ENCODE data around the gene TMEM218.
A peak's percentile ranks its signal among the peaks of the same experiment; 100 is the strongest.
"Not testable (repeated sequence)": the region's sequence is repeated elsewhere in the genome, so short reads cannot be mapped to it uniquely, and the experiment has no call there.

Gene TMEM218

DNA sequence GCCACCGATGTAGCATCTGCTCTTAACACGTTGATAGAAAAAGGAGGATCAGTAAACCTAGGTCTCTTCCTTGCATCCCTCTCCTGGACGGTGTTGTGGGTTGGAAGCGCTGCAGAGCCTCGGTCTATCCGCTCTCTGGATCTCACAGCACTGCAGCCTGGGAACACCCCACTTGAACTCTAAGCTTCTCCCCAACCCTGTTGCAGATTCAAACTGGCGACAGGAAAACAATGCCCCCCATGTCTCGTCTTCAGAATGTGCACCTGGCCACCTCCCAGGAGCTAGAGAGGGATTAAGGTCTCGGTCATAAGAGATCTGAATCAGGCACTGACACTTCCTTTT is 454 bp downstream of the TMEM218 start:
- peaks cover 25% of the 10 kb centered on the region for H3K4me1 Mint-ChIP-seq
- H3K27ac Mint-ChIP-seq = peak overlapping the region; percentile 91
- peaks cover 15% of the 10 kb centered on the region for H3K9me3 Mint-ChIP-seq
- no peaks in the 10 kb centered on the region for H3K27me3 Mint-ChIP-seq
- DNase-seq = peak; percentile 18
- no peak for ATAC-seq
- H3K36me3 Mint-ChIP-seq (ENCODE audit: low read depth) = peaks cover 8% of the 10 kb centered on the region
- peak overlapping the region; percentile 91 for H3K4me3 Mint-ChIP-seq

DNA sequence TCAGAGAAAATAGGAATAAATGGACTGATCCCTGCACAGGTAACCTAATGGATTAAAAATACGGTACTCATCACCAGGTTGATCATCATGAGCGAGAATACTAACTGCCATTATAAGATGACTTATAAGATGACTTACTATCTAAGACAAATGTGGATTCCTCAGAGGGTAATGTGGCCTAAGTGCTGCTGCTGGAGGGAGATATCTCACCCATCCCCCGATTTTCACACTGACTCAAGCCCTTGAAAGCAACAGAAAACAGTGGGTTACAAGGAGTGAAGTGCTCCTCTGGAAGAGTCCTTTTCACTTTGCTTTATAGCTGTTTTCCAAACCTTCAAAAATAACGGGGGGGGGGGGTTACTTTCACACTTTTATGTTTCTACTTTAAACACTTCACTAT is 920 bp downstream of the TMEM218 start:
- ATAC-seq = no peak

DNA sequence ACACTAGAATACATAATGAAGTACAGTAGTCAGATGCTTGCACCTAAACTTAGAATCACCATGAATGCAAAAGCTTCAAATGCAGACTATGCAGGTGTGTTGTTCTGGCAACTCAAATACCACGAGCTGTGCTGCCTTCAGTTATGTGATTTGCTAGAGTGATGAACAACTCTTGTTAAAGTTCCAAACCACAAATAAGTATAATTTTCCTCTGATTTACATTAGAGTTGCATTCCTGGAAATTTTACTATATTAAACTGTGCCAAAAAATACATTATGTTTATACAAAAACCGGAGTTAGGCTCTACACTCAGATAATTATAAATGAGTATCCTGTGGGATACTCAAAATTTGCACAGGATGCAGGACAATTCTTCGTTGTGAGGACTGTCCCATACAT is 3.0 kb downstream of the TMEM218 start:
- Mint-ChIP-seq H3K36me3 (ENCODE audit: low read depth) (peaks cover 8% of the 10 kb centered on the region), H3K27ac (no peak overlapping the region), H3K4me3 (no peak overlapping the region), H3K27me3 (no peaks in the 10 kb centered on the region), H3K4me1 (peaks cover 30% of the 10 kb centered on the region), H3K9me3 (peaks cover 15% of the 10 kb centered on the region)
- DNase-seq (no peak), ATAC-seq (no peak)

More for the DNA sequence above, 920 bp downstream of the TMEM218 start:
- Mint-ChIP-seq H3K36me3 (ENCODE audit: low read depth) (peaks cover 8% of the 10 kb centered on the region), H3K27ac (peak overlapping the region; percentile 91), H3K9me3 (peaks cover 15% of the 10 kb centered on the region), H3K27me3 (no peaks in the 10 kb centered on the region), H3K4me3 (peak overlapping the region; percentile 91), H3K4me1 (peaks cover 29% of the 10 kb centered on the region)
- peak; percentile 14 for DNase-seq

DNA sequence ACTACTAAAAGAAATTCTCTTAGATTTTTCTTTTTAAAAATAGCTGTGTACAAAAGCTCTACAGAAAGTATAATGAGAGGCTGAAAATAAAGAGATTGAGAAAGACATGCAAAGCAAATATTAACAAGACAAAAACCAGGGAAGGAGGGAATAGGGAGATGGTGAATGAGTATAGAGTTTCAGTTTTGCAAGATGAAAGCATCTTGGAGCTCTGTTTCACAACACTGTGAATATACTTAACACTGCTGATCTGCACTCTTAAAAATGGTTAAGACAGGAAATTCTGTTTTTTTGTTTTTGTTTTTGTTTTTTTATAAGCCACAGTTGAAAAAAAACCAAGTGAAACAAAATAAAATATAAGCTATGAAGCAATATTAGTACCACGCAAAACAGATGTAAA is 5.5 kb downstream of the TMEM218 start:
- Mint-ChIP-seq H3K4me1 (peaks cover 16% of the 10 kb centered on the region), H3K27me3 (no peaks in the 10 kb centered on the region), H3K27ac (no peak overlapping the region), H3K9me3 (no peaks in the 10 kb centered on the region), H3K4me3 (no peak overlapping the region), H3K36me3 (ENCODE audit: low read depth) (no peaks in the 10 kb centered on the region)
- no peak for ATAC-seq
- no peak for DNase-seq

DNA sequence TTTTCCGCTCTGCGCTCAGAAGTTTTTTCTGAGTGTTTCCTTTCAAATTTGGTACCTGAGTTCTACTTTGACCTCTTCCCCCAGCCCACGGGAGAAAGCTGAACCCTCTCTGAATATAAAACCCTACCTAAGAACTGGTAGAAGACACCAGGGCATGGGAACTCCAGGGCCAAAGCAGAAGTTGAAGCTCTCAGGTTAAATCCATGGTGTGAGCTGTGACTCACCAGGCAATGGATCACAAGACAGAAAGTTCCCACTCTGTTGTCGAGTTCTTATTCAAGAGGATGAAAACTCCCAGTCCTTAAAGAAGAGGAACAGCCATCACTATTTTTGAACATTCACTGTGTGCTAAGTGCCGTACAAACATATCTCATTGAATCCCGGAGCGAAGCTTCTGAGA is 8.9 kb downstream of the TMEM218 start:
- no peak overlapping the region for H3K27ac Mint-ChIP-seq

DNA sequence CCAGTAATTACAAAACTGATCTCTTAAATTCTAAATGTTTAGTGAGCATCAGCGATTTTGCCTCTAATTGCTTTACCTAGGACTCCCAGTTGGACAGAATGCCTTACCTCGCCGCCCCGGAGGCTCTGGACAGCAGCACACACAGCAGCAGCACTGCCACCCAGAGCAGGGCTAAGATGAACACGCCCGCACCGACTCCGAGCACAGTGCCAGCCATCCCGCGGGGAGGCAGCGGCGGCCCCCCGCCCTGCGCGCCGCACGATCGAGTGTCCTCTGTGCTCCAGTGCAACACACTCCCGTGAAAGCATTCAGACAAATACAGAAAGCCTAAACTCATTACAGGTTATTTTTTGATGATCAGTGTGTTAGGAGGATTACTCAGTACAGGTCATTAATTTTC is 9.4 kb downstream of the TMEM218 start:
- ATAC-seq (no peak), DNase-seq (no peak)
- H3K27ac Mint-ChIP-seq = no peak overlapping the region
- H3K36me3 Mint-ChIP-seq (ENCODE audit: low read depth) = peaks cover 15% of the 10 kb centered on the region
- H3K9me3 Mint-ChIP-seq = no peaks in the 10 kb centered on the region
- H3K4me3 Mint-ChIP-seq = no peak overlapping the region
- no peaks in the 10 kb centered on the region for H3K27me3 Mint-ChIP-seq
- peaks cover 8% of the 10 kb centered on the region for H3K4me1 Mint-ChIP-seq

More for the DNA sequence above, 8.9 kb downstream of the TMEM218 start:
- Mint-ChIP-seq H3K4me1 (peaks cover 8% of the 10 kb centered on the region), H3K9me3 (no peaks in the 10 kb centered on the region), H3K27me3 (no peaks in the 10 kb centered on the region), H3K4me3 (no peak overlapping the region), H3K36me3 (ENCODE audit: low read depth) (peaks cover 15% of the 10 kb centered on the region)
- no peak for DNase-seq
- ATAC-seq = no peak

DNA sequence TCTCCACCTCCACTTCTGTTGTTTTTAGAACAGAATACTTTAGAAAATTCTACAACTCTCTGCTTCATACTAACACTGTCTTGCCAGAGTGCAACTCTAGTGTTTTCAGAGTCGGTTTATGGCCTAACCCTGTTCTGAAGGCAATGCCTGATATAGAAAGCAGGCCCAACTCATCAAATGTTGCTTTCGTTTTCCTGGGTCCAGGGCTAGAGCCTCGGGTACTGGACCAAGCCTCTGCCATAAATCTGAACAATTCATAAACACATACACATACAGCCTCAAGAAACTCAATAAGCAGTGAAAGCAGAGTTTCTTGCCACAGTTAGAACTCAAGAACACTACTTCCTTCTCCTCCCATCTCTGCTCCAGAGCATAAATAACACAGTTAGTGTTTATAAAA is 9.8 kb downstream of the TMEM218 start:
- Mint-ChIP-seq H3K9me3 (no peaks in the 10 kb centered on the region), H3K4me1 (peaks cover 8% of the 10 kb centered on the region), H3K4me3 (no peak overlapping the region), H3K36me3 (ENCODE audit: low read depth) (peaks cover 15% of the 10 kb centered on the region), H3K27ac (no peak overlapping the region), H3K27me3 (no peaks in the 10 kb centered on the region)
- ATAC-seq (no peak), DNase-seq (no peak)

DNA sequence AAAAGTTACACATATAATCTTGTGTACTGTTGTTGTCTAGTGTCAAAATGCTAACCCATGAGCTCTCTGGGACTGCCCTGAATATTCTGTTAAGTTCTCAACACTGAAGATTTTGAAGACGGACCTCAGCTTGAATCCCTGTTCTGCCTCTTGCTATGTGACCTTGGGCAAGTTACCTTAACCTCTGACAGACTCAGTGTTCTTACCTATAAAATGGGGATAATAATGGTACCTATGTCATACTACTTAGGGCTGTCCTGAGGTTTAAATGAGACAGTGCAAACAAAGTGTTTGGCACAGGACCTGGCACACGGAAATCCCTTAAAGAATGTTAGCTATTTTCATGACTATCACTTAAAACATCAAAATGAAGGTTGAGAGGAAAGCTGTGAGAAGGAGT is 11.3 kb downstream of the TMEM218 start:
- DNase-seq (no peak), ATAC-seq (no peak)
- Mint-ChIP-seq H3K4me1 (no peaks in the 10 kb centered on the region), H3K27ac (no peak overlapping the region), H3K4me3 (no peak overlapping the region), H3K36me3 (ENCODE audit: low read depth) (peaks cover 15% of the 10 kb centered on the region), H3K9me3 (no peaks in the 10 kb centered on the region), H3K27me3 (no peaks in the 10 kb centered on the region)

DNA sequence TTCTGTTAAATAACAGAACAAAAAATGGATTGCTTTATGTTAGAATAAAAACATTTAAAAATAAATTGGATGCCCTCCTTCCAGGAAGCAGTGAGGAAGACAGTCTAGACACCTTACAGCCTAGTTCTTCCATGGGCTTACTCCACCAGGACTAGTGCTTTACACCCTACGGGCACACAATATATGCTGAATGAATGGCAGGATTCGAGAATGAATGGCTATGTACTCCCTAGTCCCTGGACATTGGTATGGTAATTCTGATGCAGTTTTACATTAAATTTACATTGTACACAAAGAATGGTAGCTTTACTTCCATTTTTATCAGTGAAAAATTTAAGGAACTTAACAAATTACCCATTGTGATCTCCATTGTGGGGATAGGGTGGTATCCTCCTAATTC is 16.7 kb downstream of the TMEM218 start:
- no peak overlapping the region for H3K4me3 Mint-ChIP-seq
- no peaks in the 10 kb centered on the region for H3K27me3 Mint-ChIP-seq
- H3K4me1 Mint-ChIP-seq = no peaks in the 10 kb centered on the region
- H3K9me3 Mint-ChIP-seq = no peaks in the 10 kb centered on the region
- H3K27ac Mint-ChIP-seq = no peak overlapping the region
- DNase-seq (no peak), ATAC-seq (no peak)
- H3K36me3 Mint-ChIP-seq (ENCODE audit: low read depth) = peaks cover 5% of the 10 kb centered on the region

DNA sequence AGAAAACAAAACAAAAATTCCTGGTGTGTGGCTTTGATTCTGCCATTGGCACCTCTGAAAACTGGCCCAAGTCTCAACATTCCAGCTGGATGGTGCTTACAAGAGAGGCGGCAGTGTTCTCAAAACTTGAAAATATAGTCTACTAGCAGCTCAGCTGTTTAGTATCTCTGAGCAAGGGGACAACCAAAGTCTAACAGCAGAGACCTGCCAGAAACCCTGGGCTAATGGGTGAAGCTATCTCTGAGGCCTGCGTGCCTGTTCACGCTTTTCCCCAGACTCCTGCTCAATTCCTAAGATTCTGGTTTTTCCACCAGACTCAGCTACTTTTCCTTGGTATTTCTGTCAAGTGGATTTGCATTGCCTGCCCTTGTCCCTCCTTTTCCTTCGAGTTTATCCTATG is 17.9 kb downstream of the TMEM218 start:
- ATAC-seq = no peak
- no peaks in the 10 kb centered on the region for H3K4me1 Mint-ChIP-seq
- H3K27me3 Mint-ChIP-seq = no peaks in the 10 kb centered on the region
- no peak overlapping the region for H3K27ac Mint-ChIP-seq
- DNase-seq = no peak
- no peaks in the 10 kb centered on the region for H3K36me3 Mint-ChIP-seq (ENCODE audit: low read depth)
- H3K4me3 Mint-ChIP-seq = no peak overlapping the region
- H3K9me3 Mint-ChIP-seq = no peaks in the 10 kb centered on the region

DNA sequence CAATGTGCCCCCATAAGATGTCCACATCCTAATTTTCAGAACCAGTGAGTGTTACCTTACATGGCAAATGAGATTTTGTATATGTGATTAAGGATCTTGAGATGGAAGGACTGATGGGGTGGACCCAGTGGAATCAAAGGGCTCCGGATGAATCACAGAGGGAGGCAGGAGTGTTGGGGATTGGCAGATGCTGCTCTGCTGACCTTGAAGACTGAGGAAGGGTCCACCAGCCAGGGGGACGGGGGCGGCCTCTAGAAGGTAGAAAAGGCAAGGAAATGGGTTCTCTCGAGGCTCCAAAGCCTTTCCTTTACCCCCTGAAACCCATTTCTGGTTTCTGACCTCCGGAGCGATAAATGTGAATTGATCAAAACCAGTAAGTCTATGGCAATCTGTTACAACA is 18.8 kb downstream of the TMEM218 start:
- no peak for DNase-seq
- Mint-ChIP-seq H3K27me3 (no peaks in the 10 kb centered on the region), H3K27ac (no peak overlapping the region), H3K4me1 (no peaks in the 10 kb centered on the region), H3K4me3 (no peak overlapping the region), H3K36me3 (ENCODE audit: low read depth) (no peaks in the 10 kb centered on the region), H3K9me3 (no peaks in the 10 kb centered on the region)
- ATAC-seq = no peak

DNA sequence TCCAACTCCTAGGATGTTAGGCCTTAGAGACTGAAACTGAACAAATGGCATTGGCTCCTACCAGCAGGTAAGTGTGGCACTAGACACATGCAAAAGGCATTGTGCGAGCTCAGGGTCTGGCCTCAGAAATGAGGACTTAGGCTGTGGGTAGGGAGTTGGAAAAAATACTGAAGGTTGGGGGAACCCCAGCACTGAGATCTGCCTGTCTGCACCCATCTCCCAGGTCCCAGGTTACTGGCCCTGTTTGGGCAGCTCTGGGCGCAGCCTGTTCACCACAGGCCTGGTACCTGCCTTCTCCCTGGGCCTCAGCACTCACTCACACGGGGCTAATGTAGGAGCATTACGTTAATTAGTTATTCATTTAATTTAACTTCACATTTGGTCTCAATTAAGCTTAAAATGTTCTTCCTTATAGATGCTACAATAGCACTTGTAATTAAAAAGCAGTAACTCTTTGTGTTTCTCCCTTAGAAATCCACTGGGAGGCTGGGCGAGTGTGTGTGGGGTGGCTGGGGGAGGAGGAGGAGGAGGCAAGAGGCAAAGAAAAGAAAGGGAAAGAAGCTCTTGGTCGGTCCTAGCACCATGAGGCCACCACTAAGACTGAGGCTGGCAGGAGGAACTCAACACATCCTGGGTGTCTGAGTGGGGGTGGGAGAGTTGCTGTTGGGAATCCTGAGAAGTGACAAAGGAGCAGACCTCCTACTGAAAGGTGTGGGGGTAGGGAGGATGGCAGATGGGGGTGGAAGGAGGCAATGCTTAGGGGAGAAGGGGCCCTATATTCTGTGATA is 19.4 kb downstream of the TMEM218 start:
- ATAC-seq (no peak), DNase-seq (no peak)
- Mint-ChIP-seq H3K9me3 (no peaks in the 10 kb centered on the region), H3K27ac (no peak overlapping the region), H3K36me3 (ENCODE audit: low read depth) (no peaks in the 10 kb centered on the region), H3K4me3 (no peak overlapping the region), H3K4me1 (no peaks in the 10 kb centered on the region), H3K27me3 (no peaks in the 10 kb centered on the region)

DNA sequence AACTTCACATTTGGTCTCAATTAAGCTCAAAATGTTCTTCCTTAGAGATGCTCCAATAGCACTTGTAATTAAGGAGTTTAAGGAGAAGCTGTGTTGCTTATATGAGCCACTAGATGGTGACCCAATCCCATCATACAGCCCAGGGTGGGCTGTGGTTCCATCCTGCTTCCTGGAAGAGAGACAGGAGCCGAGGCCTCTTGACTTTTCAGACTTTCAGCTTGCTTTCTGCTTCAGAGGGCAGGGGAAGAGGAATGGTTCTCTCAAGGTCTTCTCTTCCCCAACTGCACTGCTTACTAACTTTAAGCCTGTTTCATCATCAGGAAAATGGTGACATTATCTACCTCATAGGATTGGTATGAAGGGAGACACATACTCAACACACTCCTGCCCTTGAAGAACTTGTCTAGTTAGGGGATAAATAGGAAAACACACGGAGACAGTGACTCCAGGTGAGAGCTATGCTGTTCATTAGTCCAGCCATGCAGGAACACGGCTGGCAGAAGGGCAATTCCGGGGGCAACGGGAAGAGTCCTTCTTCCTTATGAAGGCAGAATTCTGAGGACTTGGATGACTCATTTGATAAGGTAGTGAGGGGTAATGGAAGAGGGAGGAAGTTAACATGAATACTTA is 20.1 kb downstream of the TMEM218 start:
- Mint-ChIP-seq H3K27ac (no peak overlapping the region), H3K4me1 (no peaks in the 10 kb centered on the region), H3K4me3 (no peak overlapping the region), H3K36me3 (ENCODE audit: low read depth) (no peaks in the 10 kb centered on the region), H3K9me3 (no peaks in the 10 kb centered on the region), H3K27me3 (no peaks in the 10 kb centered on the region)
- DNase-seq (no peak), ATAC-seq (no peak)

DNA sequence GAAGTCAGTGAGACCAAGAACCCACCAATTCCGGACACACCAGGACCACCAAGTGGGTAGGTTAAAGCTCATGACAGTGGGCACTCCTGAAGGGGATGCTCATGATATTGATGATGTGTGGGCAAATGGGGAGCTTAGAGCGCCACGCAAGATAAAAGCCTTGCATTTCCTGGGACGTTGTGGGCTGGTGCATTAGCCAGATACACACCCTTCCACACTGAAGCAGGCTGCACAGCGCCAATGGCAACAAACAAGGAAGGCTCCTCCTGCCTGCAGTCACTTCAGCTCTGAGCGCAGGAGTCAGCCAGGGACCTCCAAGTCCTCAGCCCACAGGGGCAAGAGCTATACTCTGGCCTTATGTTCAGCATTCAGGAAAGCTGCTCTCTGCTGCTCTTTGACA is 20.6 kb downstream of the TMEM218 start:
- DNase-seq (no peak), ATAC-seq (no peak)
- no peaks in the 10 kb centered on the region for H3K4me1 Mint-ChIP-seq
- no peaks in the 10 kb centered on the region for H3K27me3 Mint-ChIP-seq
- H3K9me3 Mint-ChIP-seq = no peaks in the 10 kb centered on the region
- H3K27ac Mint-ChIP-seq = no peak overlapping the region
- H3K4me3 Mint-ChIP-seq = no peak overlapping the region
- H3K36me3 Mint-ChIP-seq (ENCODE audit: low read depth) = no peaks in the 10 kb centered on the region

DNA sequence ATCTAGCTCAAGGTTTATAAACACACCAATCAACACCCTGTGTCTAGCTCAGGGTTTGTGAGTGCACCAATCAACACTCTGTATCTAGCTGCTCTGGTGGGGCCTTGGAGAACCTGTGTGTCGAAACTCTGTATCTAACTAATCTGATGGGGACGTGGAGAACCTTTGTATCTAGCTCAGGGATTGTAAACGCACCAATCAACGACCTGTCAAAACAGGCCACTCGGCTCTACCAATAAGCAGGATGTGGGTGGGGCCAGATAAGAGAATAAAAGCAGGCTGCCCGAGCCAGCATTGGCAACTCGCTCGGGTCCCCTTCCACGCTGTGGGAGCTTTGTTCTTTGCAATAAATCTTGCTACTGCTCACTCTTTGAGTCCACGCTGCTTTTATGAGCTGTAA is 21.3 kb downstream of the TMEM218 start:
- not testable (repeated sequence) for H3K4me3 Mint-ChIP-seq; H3K36me3 Mint-ChIP-seq (ENCODE audit: low read depth); ATAC-seq; H3K9me3 Mint-ChIP-seq; H3K27ac Mint-ChIP-seq; H3K4me1 Mint-ChIP-seq; H3K27me3 Mint-ChIP-seq; DNase-seq

Data from activated naive CD8-positive, alpha-beta T cell treated with anti-CD3 and anti-CD28 coated beads, Interleukin-2, amount 50 U/mL, for 24 hours (primary cell).